GDM1 (cell line): ENCODE data around the gene HTN1.
"Not testable (repeated sequence)": the region's sequence is repeated elsewhere in the genome, so short reads cannot be mapped to it uniquely, and the experiment has no call there.

ENCODE experiments used
- DNase-seq: peaks from one replicate; lab custom pipeline; 2025; lab: John Stamatoyannopoulos, UW

HTN1 gene

DNA sequence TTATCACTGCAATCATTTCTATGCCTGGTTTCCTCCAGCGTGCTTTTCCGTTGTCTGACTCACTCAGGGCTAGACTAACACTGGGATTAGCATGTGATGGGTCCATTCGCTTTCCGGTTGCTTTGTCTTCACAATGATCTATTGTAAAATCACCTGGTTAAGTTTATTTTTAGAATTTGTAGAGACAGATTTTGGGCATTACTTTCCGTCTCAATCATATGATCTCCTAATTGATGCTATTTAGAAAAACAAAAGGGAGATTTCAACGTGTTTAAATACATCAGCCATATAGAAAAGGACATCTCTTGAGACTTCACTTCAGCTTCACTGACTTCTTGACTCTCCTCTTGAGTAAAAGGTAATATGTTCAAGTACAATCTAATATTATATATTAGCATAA lies at the start of gene HTN1:
TSS of gene HTN1 (plus strand) at position 301 of the 400 bp plus-strand sequence. CDS start 2,639 bp downstream, outside the sequence.
- DNase-seq = not testable (repeated sequence)

DNA sequence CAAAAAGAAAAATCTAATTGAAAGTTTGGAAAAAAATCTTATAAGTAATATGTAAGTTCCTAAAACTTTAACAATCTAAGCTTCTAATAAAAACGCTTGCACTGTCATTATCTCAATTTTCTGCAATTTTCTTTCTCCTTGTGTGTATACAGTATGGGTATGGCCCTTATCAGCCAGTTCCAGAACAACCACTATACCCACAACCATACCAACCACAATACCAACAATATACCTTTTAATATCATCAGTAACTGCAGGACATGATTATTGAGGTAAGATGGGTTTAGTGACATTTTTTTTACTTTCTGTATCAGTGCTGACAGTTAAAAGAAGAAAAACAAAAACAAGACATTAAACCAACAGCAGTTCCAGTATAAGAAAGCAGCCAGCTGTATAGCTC lies 49.5 kb upstream of the HTN1 start:
- no peak for DNase-seq

DNA sequence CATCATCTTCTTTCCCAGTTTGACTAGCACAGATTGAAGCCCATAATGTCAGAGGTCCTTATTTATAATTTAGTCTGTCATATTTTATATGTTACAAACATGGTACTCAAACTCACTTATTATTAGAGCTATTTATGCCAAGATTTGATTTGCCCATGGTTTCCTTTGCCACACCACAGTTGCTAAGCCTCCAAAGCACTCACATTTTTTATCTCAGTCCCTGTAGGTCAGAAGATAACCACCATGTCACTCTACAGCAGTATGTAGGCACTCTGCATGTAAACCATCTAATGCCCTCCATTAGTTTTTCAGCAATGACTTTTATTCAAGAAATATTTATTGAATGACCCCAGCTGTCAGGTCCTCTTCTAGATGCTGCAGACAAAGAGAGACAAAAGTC lies 47.7 kb upstream of the HTN1 start:
- DNase-seq = no peak

DNA sequence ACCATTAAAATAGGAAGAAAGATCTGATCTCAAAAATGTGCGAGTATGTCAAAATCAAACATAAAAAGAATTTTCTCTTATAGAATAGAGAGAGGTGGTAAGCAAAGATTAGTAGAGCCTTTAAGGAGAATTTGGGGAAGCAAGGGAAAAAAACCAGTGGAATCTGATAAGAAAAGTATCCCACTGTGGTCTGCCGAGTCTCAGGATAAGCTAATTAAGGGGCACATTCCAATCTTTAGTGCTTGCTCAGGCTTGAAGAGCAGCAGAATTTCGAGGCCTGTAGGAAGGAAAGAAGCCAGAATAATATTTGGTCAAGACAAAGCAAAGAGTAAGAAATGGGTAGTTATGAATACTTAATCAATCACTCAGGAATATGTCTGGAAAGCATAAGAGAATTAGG lies 41.5 kb upstream of the HTN1 start:
- no peak for DNase-seq

DNA sequence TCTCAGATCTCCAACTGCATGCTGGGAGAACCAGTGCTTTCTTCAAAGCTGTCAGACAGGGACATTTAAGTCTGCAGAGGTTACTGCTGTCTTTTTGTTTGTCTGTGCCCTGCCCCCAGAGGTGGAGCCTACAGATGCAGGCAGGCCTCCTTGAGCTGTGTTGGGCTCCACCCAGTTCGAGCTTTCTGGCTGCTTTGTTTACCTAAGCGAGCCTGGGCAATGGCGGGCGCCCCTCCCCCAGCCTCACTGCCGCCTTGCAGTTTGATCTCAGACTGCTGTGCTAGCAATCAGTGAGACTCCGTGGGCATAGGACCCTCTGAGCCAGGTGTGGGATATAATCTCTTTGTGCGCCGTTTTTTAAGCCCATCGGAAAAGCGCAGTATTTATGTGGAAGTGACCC lies 31.2 kb upstream of the HTN1 start:
- not testable (repeated sequence) for DNase-seq

DNA sequence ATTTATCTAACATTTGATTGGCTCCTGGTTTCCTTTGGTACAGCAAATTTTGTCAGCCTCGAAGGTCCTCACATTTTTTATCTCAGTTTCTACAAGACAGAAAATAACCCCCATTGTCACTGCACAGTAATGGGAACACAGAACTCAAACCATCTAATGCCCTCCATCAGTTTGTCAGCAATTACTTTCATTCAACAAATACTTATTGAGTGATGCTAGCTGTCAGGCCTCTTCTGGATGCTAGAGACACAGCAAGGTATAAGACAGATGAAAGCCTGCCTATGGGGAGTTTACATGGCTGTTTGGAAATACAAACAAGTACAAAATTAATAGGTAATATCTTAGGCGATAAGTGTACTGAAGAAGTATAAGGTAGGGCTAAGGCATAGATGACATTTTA lies 27.0 kb upstream of the HTN1 start:
- no peak for DNase-seq

DNA sequence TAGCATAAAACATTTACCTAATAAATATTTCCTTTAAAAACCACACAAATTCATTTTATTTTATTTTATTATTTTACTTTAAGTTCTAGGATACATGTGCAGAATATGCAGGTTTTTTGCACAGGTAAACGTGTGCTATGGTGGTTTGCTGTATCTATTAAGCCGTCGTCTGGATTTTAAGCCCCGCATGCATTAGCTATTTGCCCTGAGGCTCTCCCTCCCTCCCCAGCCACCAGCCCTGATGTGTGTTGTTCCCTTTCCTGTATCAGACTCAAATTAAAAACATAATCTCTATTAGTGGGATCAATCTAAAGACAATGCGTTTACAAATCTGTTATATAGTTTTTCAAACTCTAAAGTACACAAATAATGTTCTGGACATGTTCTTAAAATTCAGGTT lies 23.2 kb upstream of the HTN1 start:
- DNase-seq = no peak

DNA sequence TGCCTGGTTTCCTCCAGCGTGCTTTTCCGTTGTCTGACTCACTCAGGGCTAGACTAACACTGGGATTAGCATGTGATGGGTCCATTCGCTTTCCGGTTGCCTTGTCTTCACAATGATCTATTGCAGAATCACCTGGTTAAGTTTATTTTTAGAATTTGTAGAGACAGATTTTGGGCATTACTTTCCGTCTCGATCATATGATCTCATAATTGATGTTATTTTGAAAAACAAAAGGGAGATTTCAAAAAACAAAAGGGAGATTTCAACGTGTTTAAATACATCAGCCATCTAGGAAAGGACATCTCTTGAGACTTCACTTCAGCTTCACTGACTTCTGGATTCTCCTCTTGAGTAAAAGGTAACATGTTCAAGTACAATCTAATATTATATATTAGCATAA lies 22.1 kb upstream of the HTN1 start, which contains the start of gene HTN3:
TSS of gene HTN3 (plus strand) at position 301 of the 400 bp plus-strand sequence. CDS start 2,282 bp downstream, outside the sequence.
- not testable (repeated sequence) for DNase-seq

DNA sequence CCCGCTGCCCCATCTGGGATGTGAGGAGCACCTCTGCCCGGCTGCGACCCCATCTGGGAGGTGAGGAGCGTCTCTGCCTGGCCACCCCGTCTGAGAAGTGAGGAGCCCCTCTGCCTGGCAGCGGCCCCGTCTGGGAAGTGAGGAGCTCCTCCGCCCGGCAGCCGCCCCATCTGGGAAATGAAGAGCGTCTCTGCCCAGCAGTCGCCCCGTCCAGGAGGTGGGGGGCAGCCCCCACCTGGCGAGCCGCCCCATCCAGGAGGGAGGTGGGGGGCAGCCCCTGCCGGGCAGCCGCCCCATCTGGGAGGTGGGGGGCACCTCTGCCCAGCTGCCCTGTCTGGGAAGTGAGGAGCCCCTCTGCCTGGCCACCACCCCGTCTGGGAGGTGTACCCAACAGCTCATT lies 12.7 kb upstream of the HTN1 start:
- DNase-seq = not testable (repeated sequence)

DNA sequence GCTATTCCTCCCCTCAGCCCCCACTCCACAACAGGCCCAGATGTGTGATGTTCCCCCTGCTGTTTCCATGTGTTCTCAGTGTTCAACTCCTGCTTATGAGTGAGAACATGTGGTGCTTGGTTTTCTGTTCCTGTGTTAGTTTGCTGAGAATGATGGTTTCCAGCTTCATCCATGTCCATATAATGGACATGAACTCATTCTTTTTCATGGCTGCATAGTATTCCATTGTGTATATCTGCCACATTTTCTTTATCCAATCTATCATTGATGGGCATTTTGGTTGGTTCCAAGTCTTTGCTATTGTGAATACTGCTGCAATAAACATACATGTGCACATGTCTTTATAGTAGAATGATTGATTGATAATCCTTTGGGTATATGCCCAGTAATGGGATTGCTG lies 10.3 kb upstream of the HTN1 start:
- DNase-seq = not testable (repeated sequence)

DNA sequence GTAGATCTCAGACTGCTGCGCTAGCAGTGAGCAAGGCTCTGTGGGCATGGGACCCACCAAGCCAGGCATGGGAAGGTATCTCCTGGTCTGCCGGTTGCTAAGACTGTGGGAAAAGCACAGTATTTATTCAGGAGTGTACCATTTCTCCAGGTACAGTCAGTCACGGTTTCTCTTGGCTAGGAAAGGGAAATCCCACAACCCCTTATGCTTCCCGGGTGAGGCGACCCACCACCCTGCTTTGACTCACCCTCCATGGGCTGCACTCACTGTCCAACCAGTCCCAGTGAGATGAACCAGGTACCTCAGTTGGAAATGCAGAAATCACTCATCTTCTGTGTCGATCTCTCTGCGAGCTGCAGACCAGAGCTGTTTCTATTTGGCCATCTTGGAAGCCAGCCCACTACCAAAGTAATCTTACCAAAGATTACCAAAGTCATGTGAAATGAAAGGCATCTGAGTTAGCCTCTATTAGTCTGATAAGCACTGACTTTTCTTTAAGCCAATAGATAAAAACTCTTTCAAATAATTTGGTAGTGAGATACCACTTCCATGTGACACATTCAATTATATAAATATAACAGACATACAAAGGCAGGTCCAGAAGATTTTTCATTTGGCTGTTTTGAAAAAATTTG lies 8.5 kb upstream of the HTN1 start:
- no peak for DNase-seq

DNA sequence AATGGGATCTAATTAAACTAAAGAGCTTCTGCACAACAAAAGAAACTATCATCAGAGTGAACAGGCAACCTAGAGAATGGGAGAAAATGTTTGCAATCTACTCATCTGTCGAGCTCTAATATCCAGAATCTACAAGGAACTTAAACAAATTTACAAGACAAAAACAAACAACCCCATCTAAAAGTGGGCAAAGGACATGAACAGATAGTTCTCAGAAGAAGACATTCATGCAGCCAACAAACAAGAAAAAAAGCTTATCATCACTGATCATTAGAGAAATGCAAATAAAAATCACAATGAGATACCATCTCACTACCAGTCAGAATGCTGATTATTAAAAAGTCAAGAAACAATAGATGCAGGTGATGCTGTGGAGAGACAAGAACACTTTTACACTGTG lies 6.3 kb downstream of the HTN1 start:
- DNase-seq = not testable (repeated sequence)

DNA sequence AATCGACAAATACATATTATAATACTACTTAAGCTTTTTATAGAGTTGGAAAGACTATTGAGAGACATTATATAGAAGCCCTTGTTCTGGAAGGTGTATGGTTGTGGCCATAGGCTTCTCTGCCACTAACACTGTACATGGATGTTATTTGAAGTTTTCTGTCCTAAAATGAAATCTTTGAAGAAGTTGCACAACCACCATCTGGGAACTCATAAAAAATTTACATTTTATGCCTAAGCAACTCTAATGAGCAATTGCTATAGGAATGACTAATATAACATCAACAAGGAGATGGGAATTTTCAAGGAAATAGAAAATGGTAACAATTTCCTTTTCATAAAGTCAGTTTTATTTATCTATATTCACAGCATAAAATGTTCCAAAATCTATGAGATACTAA lies 7.4 kb downstream of the HTN1 start:
- DNase-seq = no peak

DNA sequence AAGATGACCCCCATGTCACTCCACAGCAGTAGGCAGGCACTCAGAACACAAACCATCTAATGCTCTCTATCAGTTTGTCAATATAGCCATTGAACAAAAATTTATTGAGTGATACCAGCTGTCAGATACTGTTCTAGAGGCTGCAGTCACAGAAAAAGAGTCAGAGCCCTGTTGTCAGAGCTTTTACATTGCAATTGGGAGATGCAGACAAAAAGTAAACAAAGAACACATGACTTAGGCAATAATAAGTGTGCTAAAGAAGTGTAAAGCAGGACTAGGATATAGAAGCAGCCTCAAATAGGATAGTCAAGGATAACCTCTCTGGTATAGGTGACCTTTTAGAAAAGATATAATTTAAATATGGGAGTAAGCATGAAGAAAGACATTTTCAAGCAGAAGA lies 8.9 kb downstream of the HTN1 start:
- DNase-seq = no peak

DNA sequence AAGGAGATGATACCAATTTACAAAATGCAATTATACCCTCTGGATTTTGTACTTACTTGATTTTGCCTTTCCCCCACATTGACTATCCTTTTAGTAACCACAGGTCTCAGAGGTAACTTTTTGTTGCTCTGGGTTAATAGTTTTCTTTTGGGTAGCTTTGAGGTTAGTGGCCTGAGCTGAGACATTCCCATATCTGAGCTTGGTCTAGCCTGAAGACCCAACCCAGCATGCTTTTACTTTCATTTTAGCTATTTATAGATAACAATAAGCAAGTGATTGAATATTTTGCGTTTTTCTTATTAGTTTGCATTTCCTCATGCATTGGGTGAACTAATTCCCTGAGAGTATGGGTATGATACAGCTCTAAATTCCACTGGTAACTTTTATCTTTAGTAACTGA lies 11.8 kb downstream of the HTN1 start:
- no peak for DNase-seq

DNA sequence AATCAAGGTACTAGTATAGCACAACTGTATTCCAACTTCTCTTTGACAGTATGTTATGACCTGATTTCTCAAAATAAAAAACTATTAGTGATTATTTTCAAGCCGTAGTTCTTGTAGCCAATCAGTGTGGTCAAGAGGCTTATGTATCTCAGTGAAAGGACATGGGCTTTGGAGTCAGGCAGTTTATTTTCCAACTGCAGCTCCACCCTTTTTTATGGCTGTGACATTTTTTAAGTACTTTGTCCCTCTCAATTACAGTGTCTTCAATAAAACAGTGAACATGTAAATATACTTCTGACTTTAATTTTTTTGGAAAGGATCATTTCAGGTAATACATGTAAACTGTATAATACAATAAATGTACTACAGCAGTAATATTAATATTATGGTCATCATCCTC lies 30.0 kb downstream of the HTN1 start:
- DNase-seq = no peak

DNA sequence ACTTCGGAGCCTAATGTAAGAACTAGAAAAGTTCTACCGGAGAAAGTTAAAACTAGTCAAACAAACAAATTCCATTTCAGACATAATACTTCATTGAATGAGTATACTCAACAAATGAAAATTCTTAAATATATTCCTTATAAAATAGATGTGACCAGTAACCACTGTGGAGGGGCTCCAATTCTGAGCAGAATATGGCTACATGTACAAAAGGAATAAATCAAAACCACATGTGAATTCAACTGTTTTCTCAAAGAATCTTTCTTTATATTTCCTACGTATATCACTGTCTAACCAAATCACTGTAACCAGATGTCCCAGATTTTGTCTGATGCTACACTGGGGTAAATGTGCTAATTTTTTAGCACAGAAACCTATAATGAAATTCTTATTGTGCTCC lies 49.0 kb downstream of the HTN1 start:
- DNase-seq = no peak
